Caco-2 (cell line): Measurements from ENCODE around the gene AMBRA1. TPM values are rescaled to one million over a fixed set of nuclear protein-coding genes. Genes with fewer than 3 reads are reported as not detected.

Experiments used
- BruUV-seq: library from RNA; stranded (reverse); fragments of 400-500 nt; replicated peaks from 2 replicates; lab custom pipeline; 2021; lab: Mats Ljungman, UMichigan
- CTCF ChIA-PET: fragments of 300-600 bp; sonication (Branson Sonifier 250); formaldehyde crosslinking; loops from one replicate; lab custom pipeline; 2022; ENCODE audit warnings: antibody characterized with exemption; lab: Charles Lee
- POLR2A ChIA-PET: fragments of 300-600 bp; sonication (Branson Sonifier 250); formaldehyde crosslinking; loops from one replicate; lab custom pipeline; 2022; ENCODE audit warnings: antibody characterized with exemption; lab: Charles Lee
- DNase-seq, 2 experiments: peaks; one replicate each; pipeline versions ENCODE4 v3.0.0 to v3.0.0-alpha.2; 2020 to 2022
- H3K27me3 ChIP-seq: replicated peaks from 2 replicates; pipeline ENCODE4 v1.6.0; 2011; ENCODE audit warnings: low read length; ENCODE audit not compliant: control insufficient read depth, insufficient read depth
- H3K36me3 ChIP-seq: 2 replicates; pipeline ENCODE4 v1.5.1; 2011; ENCODE audit warnings: low read length; ENCODE audit not compliant: control insufficient read depth, insufficient read depth
- H3K4me1 ChIP-seq: fragments of 250-450 bp; sonication (Bioruptor Pico); 2 replicates; pipeline ENCODE4 v1.5.1; 2020; ENCODE audit warnings: mild to moderate bottlenecking
- H3K4me3 ChIP-seq: 2 replicates; pipeline ENCODE4 v1.5.1; 2011; ENCODE audit warnings: low read depth, mild to moderate bottlenecking, control low read depth, low read length
- H3K9me3 ChIP-seq: fragments of 250-450 bp; sonication (Bioruptor Pico); 2 replicates; pipeline ENCODE4 v1.5.1; 2020; ENCODE audit warnings: mild to moderate bottlenecking, moderate library complexity
- H3K27ac Mint-ChIP-seq: one replicate; pipeline ENCODE4 v1.8.0; 2022; ENCODE audit warnings: mixed read lengths; ENCODE audit not compliant: unreplicated experiment
- H3K27me3 Mint-ChIP-seq: one replicate; pipeline ENCODE4 v1.8.0; 2022; ENCODE audit warnings: mixed read lengths; ENCODE audit not compliant: insufficient read depth, unreplicated experiment
- H3K36me3 Mint-ChIP-seq: one replicate; pipeline ENCODE4 v1.8.0; 2022; ENCODE audit warnings: mild to moderate bottlenecking, mixed read lengths; ENCODE audit not compliant: insufficient read depth, unreplicated experiment
- H3K4me1 Mint-ChIP-seq: one replicate; pipeline ENCODE4 v1.8.0; 2022; ENCODE audit warnings: low read depth, mixed read lengths; ENCODE audit not compliant: unreplicated experiment
- H3K4me3 Mint-ChIP-seq: one replicate; pipeline ENCODE4 v1.8.0; 2022; ENCODE audit warnings: mild to moderate bottlenecking, moderate library complexity, mixed read lengths; ENCODE audit not compliant: unreplicated experiment
- H3K9me3 Mint-ChIP-seq: one replicate; pipeline ENCODE4 v1.8.0; 2022; ENCODE audit warnings: mixed read lengths; ENCODE audit not compliant: unreplicated experiment
- intact Hi-C: fragments of 100-400 bp; cut with micrococcal nuclease; formaldehyde crosslinking; loops from one replicate; pipeline ENCODE4 v1.10.0; 2022; ENCODE audit not compliant: unreplicated experiment
- total RNA-seq: library from RNA; stranded (reverse); gene quantifications from 2 replicates; pipeline ENCODE4 v1.2.3, GENCODE V29; 2022
- TF ChIP-seq, protein P1 (sequence below), 2 experiments: fragments of 200-600 bp in 1 of 2; IDR thresholded peaks; 1 replicate in 1 of 2; 2 replicates in 1 of 2; pipeline versions ENCODE4 v1.5.1 to v1.8.0; 2011 to 2022; ENCODE audit warnings: antibody characterized with exemption in 1 of 2, control low read depth in 1 of 2, inconsistent platforms in 1 of 2, low read depth in 1 of 2, low read length in 1 of 2, mild to moderate bottlenecking in 1 of 2, moderate library complexity in 1 of 2; ENCODE audit not compliant: insufficient read depth in 1 of 2, severe bottlenecking in 1 of 2, unreplicated experiment in 1 of 2

Gene AMBRA1
- total RNA-seq, 1 experiment from 2014 or later, result 48.1 TPM

DNA sequence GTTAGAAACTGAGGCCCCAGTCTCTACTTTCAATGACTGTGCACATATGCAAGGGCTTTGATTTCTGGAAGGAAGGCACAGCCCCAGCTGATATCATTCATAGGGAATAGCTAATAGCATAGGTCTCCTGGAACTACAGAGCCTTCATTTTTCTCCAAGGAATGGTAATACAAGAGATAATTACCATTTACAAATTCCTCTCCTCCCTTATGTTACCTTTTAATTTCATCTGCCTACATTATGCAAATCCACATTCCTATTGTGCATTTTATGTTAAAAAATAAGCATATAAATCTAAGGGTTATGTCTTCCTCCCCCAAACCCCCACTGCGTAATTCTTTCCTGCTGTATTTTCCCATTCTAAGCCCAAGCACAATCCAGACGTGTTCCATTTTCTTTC lies 94.9 kb downstream of the AMBRA1 start:
- Mint-ChIP-seq H3K36me3 (peaks cover 23% of the 10 kb centered on the region), H3K4me1 (peaks cover 38% of the 10 kb centered on the region), H3K9me3 (no peaks in the 10 kb centered on the region), H3K4me3 (no peak overlapping the region), H3K27ac (peak overlapping the region; percentile 16), H3K27me3 (no peaks in the 10 kb centered on the region)
- peaks cover 47% of the 10 kb centered on the region for H3K4me1 ChIP-seq
- H3K9me3 ChIP-seq, result no peaks in the 10 kb centered on the region
- DNase-seq, result no peak
- H3K36me3 ChIP-seq, result no peaks in the 10 kb centered on the region
- intact Hi-C loops, result no loop called here
- TF ChIP-seq, protein P1, sequence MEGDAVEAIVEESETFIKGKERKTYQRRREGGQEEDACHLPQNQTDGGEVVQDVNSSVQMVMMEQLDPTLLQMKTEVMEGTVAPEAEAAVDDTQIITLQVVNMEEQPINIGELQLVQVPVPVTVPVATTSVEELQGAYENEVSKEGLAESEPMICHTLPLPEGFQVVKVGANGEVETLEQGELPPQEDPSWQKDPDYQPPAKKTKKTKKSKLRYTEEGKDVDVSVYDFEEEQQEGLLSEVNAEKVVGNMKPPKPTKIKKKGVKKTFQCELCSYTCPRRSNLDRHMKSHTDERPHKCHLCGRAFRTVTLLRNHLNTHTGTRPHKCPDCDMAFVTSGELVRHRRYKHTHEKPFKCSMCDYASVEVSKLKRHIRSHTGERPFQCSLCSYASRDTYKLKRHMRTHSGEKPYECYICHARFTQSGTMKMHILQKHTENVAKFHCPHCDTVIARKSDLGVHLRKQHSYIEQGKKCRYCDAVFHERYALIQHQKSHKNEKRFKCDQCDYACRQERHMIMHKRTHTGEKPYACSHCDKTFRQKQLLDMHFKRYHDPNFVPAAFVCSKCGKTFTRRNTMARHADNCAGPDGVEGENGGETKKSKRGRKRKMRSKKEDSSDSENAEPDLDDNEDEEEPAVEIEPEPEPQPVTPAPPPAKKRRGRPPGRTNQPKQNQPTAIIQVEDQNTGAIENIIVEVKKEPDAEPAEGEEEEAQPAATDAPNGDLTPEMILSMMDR (IDR thresholded peaks at IDR 0.05; ENCODE audit: insufficient read depth in 1 of 2, low read depth in 1 of 2, low read length in 1 of 2, severe bottlenecking in 1 of 2, unreplicated experiment in 1 of 2), result no peak
- POLR2A ChIA-PET, result interaction anchor here (0.5 kb wide), 1 partner anchor 577 kb away, joined by 3 read pairs; the partner anchor contains the start of gene LARGE2
- no peak overlapping the region for H3K4me3 ChIP-seq
- BruUV-seq, result no TSS peak
- no peaks in the 10 kb centered on the region for H3K27me3 ChIP-seq
- CTCF ChIA-PET, result interaction anchor here (3.1 kb wide), 1 partner anchor 9 kb away, joined by 14 read pairs; no protein-coding TSS in a partner anchor

DNA sequence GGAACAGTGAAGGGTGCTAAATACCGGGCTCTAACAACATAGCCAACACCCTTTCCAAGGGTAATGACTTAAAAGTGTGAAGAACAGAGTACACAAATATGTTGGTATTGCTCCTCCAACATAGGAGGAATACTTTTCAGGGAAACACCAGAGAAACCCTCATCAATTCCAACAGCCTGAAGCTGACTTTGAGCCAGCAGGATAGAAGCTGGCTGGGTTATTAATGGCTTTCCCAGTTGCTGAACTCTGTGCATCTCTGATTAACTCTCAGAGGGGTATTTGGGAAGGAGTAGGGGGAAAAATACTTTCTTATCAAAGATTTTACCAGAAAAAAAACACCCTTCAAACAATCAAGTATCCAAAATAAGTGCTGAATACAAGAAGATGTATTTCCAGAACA lies 95.6 kb downstream of the AMBRA1 start:
- H3K9me3 Mint-ChIP-seq, result no peaks in the 10 kb centered on the region
- intact Hi-C loops, result no loop called here
- peaks cover 38% of the 10 kb centered on the region for H3K4me1 Mint-ChIP-seq
- ChIA-PET POLR2A (no interaction called here), CTCF (interaction anchor here (3.1 kb wide), 1 partner anchor 8 kb away, joined by 14 read pairs; no protein-coding TSS in a partner anchor)
- H3K9me3 ChIP-seq, result no peaks in the 10 kb centered on the region
- no TSS peak for BruUV-seq
- no peak overlapping the region for H3K4me3 ChIP-seq
- no peak for DNase-seq
- H3K27me3 Mint-ChIP-seq, result no peaks in the 10 kb centered on the region
- H3K4me3 Mint-ChIP-seq, result no peak overlapping the region
- H3K27me3 ChIP-seq, result no peaks in the 10 kb centered on the region
- H3K36me3 ChIP-seq, result no peaks in the 10 kb centered on the region; the same call in 1 of the 2 replicates
- H3K27ac Mint-ChIP-seq, result no peak overlapping the region
- TF ChIP-seq, protein P1 (IDR thresholded peaks at IDR 0.05; ENCODE audit: insufficient read depth in 1 of 2, low read depth in 1 of 2, low read length in 1 of 2, severe bottlenecking in 1 of 2, unreplicated experiment in 1 of 2), result no peak
- H3K36me3 Mint-ChIP-seq, result peaks cover 30% of the 10 kb centered on the region
- H3K4me1 ChIP-seq, result peaks cover 46% of the 10 kb centered on the region

DNA sequence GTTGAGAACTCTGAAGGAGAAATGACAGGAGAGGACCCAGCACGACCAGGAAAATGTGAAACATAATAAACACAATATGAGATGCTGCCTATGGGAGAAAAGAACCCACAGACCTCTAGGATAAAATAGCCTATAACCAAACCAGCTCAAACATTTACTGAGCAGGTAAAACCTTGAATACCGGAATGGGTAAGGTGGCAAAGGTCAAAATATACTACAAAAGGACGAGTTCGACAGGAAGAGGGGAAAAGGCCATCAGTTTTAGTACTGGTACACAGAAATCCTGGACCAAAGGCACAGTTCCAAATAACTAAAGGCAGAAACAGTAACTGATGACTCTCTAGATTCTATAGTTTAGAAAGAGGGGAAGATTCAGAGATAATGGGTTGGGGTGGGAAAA lies 96.3 kb downstream of the AMBRA1 start:
- Histone ChIP-seq H3K4me3 (no peak overlapping the region), H3K36me3 (no peaks in the 10 kb centered on the region; the same call in 1 of the 2 replicates), H3K27me3 (no peaks in the 10 kb centered on the region), H3K4me1 (peaks cover 43% of the 10 kb centered on the region), H3K9me3 (no peaks in the 10 kb centered on the region)
- TF ChIP-seq, protein P1 (IDR thresholded peaks at IDR 0.05; ENCODE audit: insufficient read depth in 1 of 2, low read depth in 1 of 2, low read length in 1 of 2, severe bottlenecking in 1 of 2, unreplicated experiment in 1 of 2), result no peak
- BruUV-seq, result no TSS peak
- H3K36me3 Mint-ChIP-seq, result peaks cover 31% of the 10 kb centered on the region
- H3K4me1 Mint-ChIP-seq, result peaks cover 38% of the 10 kb centered on the region
- H3K27ac Mint-ChIP-seq, result no peak overlapping the region
- POLR2A ChIA-PET, result no interaction called here
- no peaks in the 10 kb centered on the region for H3K9me3 Mint-ChIP-seq
- CTCF ChIA-PET, result no interaction called here
- no peak overlapping the region for H3K4me3 Mint-ChIP-seq
- no peak for DNase-seq
- intact Hi-C loops, result no loop called here
- no peaks in the 10 kb centered on the region for H3K27me3 Mint-ChIP-seq
